GM18517 (cell line): ENCODE data around the gene C15orf62.
A peak's percentile ranks its signal among the peaks of the same experiment; 100 is the strongest.

ENCODE experiments used
- ATAC-seq: cut with Tn5 transposase; IDR thresholded peaks from one replicate; pipeline ENCODE4 v1.9.1; 2021; ENCODE audit warnings: mild to moderate bottlenecking, moderate library complexity; ENCODE audit not compliant: unreplicated experiment

Gene C15orf62

DNA sequence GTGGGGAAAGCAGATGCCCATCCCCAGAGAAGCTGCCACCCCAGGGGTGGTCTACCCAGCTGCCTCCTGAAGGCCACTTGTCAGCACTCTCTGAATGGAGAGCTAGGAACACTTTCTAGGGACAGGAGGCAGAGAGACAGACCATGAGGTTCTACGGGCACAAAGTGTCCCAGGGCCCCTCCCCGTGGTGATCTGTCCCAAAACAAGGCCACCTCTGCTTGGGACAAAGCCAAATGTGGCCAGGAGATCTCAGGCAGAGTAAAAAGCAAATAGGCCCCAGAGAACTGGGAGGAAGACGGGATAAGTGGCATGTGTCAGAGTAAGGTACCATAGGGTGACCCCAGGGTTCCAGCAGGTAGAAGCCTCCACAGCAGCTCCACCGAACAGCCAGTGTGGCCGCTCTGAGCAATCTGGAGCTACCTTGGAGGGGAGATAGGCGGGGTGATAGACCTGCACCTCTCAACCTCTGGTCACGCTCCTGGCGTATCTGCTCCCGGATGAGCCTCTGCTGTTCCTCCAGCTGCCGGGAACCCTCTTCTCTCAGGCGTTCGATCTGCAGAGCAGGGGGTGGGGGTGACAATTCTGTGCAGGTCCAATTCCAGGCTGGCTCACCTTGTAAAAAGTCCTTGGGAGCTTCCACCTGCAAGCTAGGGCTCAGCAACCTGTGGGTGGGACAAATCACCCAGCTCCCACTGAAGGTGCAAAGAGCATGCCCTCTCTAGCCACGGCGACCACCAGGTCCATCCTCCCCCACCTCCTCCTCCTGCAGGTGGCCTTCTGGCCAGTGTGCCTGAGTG lies 6.2 kb downstream of the C15orf62 start:
- ATAC-seq, result no peak

DNA sequence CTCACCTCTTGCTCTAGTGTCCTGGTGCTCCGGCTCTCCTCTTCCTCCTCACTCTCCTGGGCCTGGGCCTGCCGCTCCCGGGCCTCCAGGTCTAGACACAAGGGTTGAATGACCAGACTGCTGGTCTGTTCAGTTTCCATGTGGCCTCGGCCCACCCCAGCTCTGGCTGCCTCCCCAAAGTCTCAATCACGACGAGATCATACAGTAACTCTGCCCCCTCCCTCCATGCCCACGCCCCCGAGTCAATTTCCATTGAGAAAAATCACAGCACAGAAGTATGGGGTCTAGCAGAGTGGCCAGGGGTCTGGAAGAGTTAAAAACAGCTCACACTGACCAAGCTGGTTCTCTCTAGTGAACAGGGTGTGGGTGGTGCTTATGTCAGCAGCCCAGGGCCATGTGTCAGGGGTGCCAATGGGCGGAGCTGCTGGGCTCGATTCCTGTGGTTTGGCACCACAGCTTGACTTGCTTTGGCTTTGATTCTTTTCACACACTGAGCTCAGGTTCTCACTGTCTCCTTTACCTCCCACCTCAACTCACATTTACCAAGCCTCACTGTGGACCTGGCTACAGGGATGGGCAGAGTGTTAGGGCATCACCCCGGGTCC lies 6.9 kb downstream of the C15orf62 start:
- ATAC-seq, result no peak

DNA sequence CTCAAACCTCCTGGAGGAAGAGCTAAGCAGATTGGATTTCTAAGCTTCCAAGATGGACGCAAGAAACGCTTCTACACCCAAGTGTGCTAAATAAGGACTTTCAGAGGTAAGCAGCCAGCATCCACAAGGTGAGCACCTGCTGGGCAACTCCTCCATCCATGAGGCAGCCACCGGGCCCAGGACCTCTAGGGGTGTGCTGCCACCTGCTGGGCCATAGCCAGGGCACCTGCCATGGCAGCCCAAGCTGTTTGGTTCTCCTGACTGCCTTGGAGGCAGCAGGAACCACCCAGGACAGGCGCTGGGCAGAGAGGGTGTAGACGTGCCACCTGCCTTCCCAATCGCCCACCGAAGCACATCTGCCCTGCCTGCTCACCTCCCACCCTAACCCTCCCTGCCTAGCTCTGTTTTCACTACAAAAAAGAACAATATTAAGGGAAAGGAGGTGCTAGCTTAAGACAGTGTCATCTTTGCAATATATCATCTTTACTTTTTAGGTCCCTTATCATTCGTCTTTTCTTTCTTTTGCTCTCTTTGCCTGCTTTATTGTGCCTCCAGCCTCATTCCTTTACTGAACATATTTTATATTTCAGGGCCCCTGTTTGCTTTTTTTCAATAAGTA lies 12.9 kb downstream of the C15orf62 start:
- ATAC-seq, result no peak

DNA sequence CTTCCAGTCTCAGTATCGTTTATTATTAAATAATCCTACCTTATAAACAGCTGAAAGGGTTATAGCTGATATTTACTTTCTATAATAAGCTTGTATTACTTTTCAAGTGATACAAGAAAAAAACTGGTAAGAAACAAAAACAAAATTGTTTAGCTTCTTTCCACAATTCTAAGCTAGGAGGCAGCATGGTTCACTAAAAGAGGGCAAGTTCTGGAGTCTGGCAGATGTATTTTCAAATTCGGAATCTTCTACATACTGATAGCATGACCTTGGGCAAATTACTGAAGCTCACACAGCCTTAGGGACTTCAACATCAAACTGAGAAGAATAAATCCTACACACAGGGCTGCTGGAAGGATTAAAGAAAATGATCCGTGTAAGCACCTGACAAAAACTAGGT lies 15.4 kb downstream of the C15orf62 start:
- no peak for ATAC-seq

DNA sequence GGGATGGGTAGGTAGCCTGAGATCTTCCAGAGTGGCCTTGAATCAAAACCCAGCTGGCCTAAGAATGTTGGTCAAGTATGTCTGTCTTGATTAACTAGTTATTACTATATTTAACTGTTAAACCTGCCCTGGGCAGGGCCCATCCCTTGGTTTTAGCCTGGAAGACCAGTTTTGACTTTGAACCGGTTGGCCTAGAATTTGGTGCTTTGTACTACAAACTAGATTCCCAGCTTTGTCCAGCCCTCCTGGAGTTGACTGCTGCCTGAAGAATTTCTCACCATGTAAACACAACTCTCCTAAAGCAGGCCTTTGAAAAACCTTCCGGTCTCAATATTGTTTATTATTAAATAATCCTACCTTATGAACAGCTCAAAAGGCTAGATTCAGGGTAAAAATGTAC lies 16.0 kb downstream of the C15orf62 start:
- no peak for ATAC-seq

DNA sequence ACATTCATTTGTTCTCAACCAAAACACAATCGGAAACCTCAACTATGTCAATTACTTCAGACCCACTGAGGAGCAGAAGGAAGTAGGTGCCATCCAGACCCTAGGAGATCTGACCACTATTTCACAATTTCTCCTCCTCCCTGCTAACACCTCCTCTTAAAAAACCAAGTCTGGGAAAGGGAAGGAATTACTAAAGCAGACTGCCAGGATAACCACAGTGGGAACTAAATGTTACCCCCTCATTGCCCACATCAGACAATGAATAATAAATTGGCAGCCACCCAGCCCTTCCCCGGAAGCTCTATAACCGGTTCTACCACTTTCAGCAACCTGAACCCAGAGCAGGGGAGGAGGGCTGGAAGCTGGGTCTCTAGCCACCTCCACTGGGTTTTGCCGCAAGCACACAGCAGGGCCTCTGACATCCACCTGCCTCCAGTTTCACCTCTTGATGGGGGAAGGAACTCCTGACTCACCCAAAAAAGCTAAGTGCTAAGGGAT lies 17.6 kb downstream of the C15orf62 start:
- ATAC-seq, result no peak

DNA sequence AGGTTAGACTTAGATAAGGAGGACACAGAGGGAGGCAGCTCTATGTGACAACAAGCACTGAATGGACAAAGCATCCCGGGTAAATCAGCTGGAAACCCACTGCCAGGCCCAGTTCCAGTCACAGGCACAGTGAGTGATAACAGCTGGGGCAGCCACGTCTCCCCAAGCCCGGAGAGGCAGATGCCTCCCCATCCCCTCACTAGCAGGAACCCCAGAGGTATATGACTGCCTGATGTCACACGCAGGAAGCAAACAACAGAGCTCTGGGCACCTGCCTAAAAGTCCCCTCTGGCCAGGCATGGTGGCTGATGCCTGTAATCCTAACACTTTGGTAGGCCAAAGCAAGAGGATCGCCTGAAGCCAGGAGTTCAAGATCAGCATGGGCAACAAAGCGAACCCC lies 18.2 kb downstream of the C15orf62 start:
- ATAC-seq, result no peak

DNA sequence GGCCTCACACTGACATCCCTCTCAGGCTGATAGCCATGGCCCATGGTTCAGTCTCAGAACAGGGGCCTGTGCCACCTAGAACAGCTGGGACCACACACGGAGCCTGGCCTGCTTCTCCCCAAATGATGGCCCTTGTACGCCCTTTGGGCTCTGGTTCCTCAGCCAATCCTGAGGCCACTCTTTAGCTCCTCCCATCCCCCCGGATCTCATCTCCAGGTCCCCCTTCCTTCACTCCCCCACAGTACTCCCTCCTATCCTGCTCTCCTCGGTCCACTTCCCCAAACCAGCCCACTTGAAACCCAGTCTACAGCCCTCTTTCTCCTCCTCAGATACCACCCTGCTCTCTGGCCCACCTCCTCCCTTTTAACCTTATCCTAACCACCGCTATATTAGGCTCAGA lies 19.3 kb downstream of the C15orf62 start:
- ATAC-seq, result no peak

DNA sequence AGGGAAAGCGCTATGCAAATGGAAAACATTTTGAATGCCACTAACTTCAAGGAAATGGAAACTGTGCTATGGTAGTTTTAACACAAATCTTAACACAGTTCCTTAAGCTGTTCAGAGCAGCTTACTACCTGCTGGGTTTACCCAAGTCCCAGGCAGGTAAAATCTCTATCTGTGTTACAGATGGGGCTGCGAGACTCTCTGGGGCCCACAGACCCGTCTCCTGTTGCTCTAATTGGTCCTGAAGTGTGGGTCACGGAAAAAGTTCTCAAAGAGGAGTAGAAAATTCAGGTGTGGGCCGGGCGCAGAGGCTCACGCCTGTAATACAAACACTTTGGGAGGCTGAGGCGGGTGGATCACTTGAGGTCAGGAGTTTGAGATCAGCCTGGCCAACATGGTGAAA lies 20.2 kb downstream of the C15orf62 start:
- ATAC-seq, result no peak

DNA sequence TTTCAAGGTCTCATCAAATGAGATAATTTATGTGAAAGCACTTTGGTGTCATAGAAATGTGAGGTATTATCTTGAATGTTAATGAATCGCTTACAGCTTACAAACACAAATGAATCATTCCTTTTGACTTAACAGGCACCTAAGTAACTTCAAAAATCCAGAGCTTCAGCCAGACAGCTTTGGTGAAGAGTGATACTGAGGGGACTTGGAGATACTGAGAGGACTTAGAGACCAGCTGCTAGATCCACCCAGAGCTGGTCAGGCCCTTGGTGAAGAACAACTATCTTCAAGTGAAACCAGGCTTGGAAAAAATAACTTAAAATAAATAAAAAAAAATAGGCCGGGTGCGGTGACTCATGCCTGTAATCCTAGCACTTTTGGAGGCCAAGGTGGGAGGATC lies 20.9 kb downstream of the C15orf62 start:
- ATAC-seq, result no peak

DNA sequence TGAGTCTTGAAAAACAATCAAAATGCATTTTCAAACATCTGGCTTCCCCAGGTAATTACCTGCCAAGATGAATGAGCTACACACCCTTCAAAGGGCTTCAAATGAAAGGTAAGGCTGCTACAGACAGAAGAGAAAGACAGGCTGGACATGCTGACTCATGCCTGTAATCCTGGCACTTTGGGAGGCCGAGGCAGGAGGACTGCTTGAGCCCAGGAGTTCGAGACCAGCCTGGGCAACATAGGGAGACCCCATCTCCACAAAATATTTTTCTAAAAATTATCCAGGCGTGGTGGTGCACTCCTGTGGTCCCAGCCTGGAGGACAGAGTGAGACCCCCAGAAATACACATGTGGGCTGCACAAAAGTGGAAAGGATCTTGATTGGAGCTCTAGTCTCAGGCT lies 22.6 kb downstream of the C15orf62 start:
- ATAC-seq, result no peak

DNA sequence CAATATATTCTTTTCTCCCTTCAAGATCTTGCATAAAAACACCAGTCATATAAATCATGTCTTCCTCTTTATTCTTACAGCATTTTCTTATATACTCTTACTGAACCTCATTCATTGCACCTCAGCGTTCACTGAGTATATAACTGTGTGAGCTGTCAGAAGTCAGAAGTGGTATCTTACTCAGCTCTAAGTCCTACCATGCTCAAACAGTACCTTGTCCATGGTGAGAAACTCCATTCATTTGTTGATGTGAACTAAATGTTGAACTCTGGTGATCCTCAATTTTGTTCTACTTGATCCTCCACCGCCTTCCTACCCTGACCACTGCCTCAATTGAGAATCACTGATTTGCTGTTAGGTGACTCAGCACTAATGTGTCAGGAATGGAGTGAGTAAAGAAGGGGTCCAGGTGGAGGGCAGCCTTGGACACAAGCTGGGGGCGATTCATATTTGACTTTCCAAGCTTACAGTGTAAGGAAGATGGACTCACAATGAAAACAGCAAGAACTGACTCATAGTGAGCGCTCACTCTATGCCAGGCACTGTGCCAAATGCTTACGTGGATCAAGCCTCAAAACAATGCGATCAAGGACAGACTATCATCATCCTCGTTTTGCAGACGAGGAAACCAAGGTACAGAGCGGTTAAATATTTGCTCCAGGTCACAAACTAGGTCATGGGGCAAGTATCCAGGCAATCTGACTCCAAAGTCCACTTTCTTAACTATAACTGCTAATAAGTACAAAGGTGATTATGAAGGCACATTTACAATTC lies 23.6 kb downstream of the C15orf62 start:
- ATAC-seq, result no peak

DNA sequence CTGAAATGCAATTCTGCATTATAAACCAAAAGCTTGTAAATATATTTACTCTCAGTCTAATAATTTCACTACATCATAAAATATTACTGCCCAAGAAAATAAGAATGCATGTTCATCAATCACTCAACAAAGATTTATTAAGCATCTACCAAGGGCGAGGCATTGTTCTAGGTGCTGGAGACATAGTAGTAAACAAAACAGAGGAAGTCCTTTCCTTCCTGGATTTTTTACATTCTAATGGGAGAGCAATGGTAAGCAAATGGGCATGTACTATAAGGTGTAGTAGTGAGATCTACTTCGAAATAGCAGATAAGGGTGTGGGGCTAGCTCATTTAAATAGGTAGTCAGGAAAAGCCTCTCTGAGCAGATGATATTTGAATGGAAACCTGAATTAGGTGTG lies 26.3 kb downstream of the C15orf62 start:
- no peak for ATAC-seq

DNA sequence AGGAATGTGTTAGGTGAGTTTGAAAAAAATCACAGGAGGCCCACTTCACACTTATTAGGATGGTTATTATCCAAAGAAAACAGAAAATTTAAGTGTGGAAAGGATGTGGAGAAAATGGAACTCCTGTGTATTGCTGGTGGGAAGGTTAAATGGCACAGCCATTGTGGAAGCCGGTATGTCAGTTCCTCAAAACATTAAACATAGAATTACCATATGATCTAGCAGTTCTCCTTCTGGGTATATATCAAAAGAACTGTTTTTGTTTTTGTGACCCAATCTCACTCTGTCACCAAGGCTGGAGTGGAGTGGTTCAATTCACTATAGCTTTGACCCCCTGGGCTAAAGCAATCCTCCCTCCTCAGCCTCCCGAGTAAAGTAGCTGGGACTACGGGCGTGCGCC lies 26.7 kb downstream of the C15orf62 start:
- no peak for ATAC-seq

DNA sequence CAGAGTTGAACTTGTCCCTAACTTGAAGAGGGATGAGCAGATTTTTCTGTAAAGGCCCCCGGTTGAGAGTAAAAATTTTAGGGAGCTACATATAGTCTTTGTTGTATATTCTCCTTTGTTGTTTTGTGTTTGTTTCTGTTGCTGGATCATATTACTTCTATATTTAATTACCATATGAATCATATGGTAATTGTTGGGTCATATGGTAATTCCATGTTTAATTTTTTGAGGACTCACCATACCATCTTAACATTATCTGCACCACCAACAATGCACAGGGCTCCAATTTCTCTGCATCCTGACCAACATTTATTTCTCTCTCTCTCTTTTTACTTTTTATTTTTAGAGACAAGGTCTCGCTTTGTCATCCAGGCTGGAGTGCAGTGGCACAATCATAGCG lies 29.7 kb downstream of the C15orf62 start:
- no peak for ATAC-seq

DNA sequence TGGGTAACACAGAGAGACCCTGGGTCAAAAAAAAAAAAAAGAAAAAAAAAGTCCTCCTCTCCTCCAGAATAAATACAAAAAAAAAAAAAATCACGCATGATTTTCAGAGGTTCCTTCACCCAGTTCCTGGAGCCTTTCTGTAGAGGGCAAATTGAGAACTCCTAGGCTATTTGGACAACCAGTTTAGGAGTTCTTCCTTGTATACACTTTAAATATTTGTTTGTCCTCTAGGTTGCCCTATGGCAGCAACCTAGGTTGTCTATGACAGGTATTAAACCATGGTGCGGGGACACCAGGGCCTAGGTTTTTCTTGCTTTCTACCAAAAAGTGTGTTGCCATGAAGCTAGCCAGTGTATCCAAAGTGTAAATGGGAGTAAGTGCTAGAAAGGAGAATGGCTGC lies 33.3 kb downstream of the C15orf62 start:
- ATAC-seq, result no peak

DNA sequence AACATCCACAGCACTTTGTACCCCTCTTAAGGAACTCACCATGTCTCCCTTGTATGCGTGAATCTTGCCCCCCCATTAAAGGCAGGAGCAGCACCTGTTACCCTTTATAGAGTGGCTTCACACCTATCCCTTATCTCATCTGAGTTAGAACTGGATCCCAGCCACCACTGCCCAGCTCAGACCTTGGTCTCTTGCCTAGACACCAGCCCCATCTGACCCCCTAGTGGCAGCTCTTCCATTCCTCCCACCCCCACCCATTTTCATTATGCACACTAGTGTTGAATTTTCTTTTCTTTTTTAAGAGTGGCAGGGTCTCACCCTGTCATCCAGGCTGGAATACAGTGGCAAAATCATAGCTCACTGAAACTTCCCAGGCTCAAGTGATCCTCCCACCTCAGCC lies 33.9 kb downstream of the C15orf62 start:
- ATAC-seq, result no peak

DNA sequence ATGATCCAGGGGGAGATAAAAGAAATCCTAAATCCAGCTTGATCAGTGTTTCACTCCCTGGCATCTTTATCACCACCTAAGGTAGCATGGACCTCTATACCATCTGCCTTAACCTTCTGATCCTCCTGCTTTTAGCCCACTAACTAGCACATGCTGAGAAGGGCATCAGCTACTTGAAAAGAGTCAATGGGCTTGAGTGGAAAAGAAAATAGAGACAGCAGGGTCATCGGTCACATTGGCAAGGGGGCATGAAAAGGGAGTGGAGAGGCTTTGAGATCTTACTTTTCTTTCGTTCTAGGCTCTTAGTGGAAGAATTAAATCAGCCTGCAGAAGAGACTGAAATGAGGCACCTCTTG lies 36.9 kb downstream of the C15orf62 start:
- ATAC-seq, result no peak

DNA sequence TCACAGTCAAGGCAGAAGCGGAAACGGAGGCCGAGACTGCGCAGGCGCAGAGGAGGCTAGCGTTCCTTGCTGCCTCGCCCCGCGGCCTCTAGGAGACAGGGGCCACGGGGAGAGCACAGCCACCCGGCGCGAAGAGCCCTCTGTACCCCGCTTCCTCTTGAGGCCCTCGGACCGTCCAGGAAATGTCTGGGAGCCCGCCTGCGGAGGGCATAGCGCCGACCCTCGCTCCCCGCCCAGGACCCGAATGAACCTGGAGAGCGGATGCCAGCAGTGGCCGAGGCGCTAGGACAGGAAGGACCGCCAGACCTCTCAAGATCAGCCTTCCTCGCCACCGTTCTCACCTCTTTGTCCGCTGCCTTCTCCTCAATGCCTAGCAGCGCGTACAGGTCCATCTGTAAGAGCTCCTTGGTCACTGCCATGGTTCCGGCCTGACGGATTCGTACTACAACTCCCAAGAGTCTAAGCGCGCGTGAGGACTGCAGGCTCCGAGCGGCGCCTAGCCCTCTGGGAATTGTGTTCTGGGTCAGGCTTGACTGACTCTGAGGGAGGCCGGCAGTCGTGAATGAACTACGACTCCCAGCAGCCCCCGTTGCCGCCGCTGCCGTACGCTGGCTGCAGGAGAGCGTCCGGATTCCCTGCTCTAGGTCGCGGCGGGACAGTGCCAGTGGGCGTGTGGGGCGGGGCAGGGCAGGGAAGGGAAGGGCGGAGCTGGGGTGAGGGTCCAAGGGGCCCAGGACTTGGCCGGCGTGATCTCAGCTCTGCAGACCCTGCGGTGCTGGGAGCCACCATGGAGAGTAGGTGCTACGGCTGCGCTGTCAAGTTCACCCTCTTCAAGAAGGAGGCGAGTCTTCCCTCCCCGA lies 37.5 kb downstream of the C15orf62 start, which contains the start of the genes DNAJC17 and ZFYVE19:
Gene DNAJC17, minus strand, starts transcription at position 446 of the 860 bp plus-strand sequence. Its CDS starts 27 bp downstream, at position 419.
Gene ZFYVE19, plus strand, starts transcription at position 62 of the 860 bp plus-strand sequence. Its CDS starts 501 bp downstream, at position 563.
- ATAC-seq, result peak; percentile 94

DNA sequence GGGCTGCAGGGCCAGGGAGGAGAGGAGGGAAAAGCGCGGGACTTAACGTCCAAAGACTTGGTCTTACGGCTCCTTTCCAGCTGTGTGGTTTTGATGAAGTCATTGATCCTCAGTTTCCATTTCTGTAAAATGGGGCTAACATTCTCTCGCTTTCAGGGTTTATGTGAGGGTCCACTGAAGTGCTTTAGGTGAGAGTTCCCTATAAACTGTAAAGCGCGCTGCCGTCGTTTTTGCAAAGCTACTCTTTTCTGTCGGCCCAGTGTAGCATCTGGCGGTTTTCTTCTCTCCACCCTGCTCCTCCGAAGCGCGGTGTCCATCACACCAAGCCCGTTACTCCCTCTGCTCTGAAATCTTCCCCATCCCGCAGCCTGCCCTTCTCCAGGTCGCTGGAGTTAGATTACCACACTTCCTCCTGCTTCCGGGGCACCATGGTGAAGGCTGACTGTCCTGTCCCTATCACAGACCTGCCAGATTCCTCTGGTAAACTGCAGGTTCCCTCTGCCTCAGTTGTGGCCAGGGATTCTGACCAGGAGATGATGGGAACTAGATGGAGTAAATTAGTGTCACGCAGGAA lies 38.2 kb downstream of the C15orf62 start:
- peak; percentile 2 for ATAC-seq
